Activated T-helper 17 cell treated with anti-CD3 and anti-CD28 coated beads, Interleukin-2, amount 50 U/mL, for 72 hours (primary cell): ENCODE measurements around the gene PARD3B. TPM values are rescaled to one million over a fixed set of nuclear protein-coding genes. Genes with fewer than 3 reads are reported as not detected.

Experiments used
- ATAC-seq: fragments of 150-1000 bp; cut with Tn5 transposase; replicated peaks from 2 replicates; pipeline ENCODE4 v1.10.0; 2021; ENCODE audit warnings: mild to moderate bottlenecking, moderate library complexity
- H3K27ac Mint-ChIP-seq: one replicate; pipeline ENCODE4 v1.8.0; 2022; ENCODE audit warnings: mixed read lengths
- H3K27me3 Mint-ChIP-seq: one replicate; pipeline ENCODE4 v1.8.0; 2022; ENCODE audit warnings: mixed read lengths
- H3K36me3 Mint-ChIP-seq: one replicate; pipeline ENCODE4 v1.8.0; 2022; ENCODE audit warnings: low read depth, mild to moderate bottlenecking, mixed read lengths
- H3K4me1 Mint-ChIP-seq: one replicate; pipeline ENCODE4 v1.8.0; 2022; ENCODE audit warnings: mixed read lengths
- H3K4me3 Mint-ChIP-seq: one replicate; pipeline ENCODE4 v1.8.0; 2022; ENCODE audit warnings: mild to moderate bottlenecking, mixed read lengths
- H3K9me3 Mint-ChIP-seq: one replicate; pipeline ENCODE4 v1.8.0; 2022; ENCODE audit warnings: mixed read lengths
- total RNA-seq, 2 donors: library from RNA; stranded (reverse); gene quantifications; one replicate each; pipeline ENCODE4 v1.2.3, GENCODE V29; 2022

Gene PARD3B
- total RNA-seq, 2 donors from 2014 or later: 0.29 to 1.5 TPM

- Mint-ChIP-seq H3K27ac (peak overlapping the region; percentile 20), H3K9me3 (no peaks in the 10 kb centered on the region), H3K27me3 (peaks cover 9% of the 10 kb centered on the region), H3K4me1 (peaks cover 2% of the 10 kb centered on the region), H3K36me3 (no peaks in the 10 kb centered on the region), H3K4me3 (no peak overlapping the region)
- ATAC-seq: peak; percentile 55
These were observed 1092.7 kb downstream of the PARD3B start for GRCh38 chr2:205637779-205638503.

- no peaks in the 10 kb centered on the region for H3K36me3 Mint-ChIP-seq
- no peak overlapping the region for H3K27ac Mint-ChIP-seq
- ATAC-seq: no peak
- no peak overlapping the region for H3K4me3 Mint-ChIP-seq
- H3K4me1 Mint-ChIP-seq: peaks cover 4% of the 10 kb centered on the region
- peaks cover 16% of the 10 kb centered on the region for H3K27me3 Mint-ChIP-seq
- no peaks in the 10 kb centered on the region for H3K9me3 Mint-ChIP-seq
These were observed 1095.4 kb downstream of the PARD3B start for GRCh38 chr2:205640716-205641115.

GRCh38 chr2:205642599-205643356 lies 1097.5 kb downstream of the PARD3B start:
- ATAC-seq: no peak

GRCh38 chr2:205643391-205643885 lies 1098.2 kb downstream of the PARD3B start:
- peaks cover 4% of the 10 kb centered on the region for H3K4me1 Mint-ChIP-seq
- peaks cover 16% of the 10 kb centered on the region for H3K27me3 Mint-ChIP-seq
- H3K9me3 Mint-ChIP-seq: no peaks in the 10 kb centered on the region
- no peaks in the 10 kb centered on the region for H3K36me3 Mint-ChIP-seq
- no peak for ATAC-seq
- H3K4me3 Mint-ChIP-seq: no peak overlapping the region
- H3K27ac Mint-ChIP-seq: no peak overlapping the region

More at GRCh38 chr2:205642599-205643356, 1097.5 kb downstream of the PARD3B start:
- Mint-ChIP-seq H3K27ac (no peak overlapping the region), H3K36me3 (no peaks in the 10 kb centered on the region), H3K4me1 (peaks cover 4% of the 10 kb centered on the region), H3K9me3 (no peaks in the 10 kb centered on the region), H3K4me3 (no peak overlapping the region), H3K27me3 (peaks cover 16% of the 10 kb centered on the region)

GRCh38 chr2:205644018-205644417 lies 1098.7 kb downstream of the PARD3B start:
- peaks cover 4% of the 10 kb centered on the region for H3K4me1 Mint-ChIP-seq
- H3K27me3 Mint-ChIP-seq: peaks cover 16% of the 10 kb centered on the region
- H3K27ac Mint-ChIP-seq: no peak overlapping the region
- ATAC-seq: no peak
- no peak overlapping the region for H3K4me3 Mint-ChIP-seq
- H3K9me3 Mint-ChIP-seq: no peaks in the 10 kb centered on the region
- H3K36me3 Mint-ChIP-seq: no peaks in the 10 kb centered on the region

GRCh38 chr2:205646680-205647079 lies 1101.4 kb downstream of the PARD3B start:
- peaks cover 4% of the 10 kb centered on the region for H3K4me1 Mint-ChIP-seq
- no peaks in the 10 kb centered on the region for H3K36me3 Mint-ChIP-seq
- no peak overlapping the region for H3K27ac Mint-ChIP-seq
- H3K9me3 Mint-ChIP-seq: no peaks in the 10 kb centered on the region
- no peak for ATAC-seq
- H3K27me3 Mint-ChIP-seq: peaks cover 16% of the 10 kb centered on the region
- no peak overlapping the region for H3K4me3 Mint-ChIP-seq

- H3K27ac Mint-ChIP-seq: no peak overlapping the region
- no peak for ATAC-seq
- H3K36me3 Mint-ChIP-seq: no peaks in the 10 kb centered on the region
- H3K4me3 Mint-ChIP-seq: no peak overlapping the region
- H3K4me1 Mint-ChIP-seq: no peaks in the 10 kb centered on the region
- no peaks in the 10 kb centered on the region for H3K9me3 Mint-ChIP-seq
- H3K27me3 Mint-ChIP-seq: peaks cover 3% of the 10 kb centered on the region
These were observed 1105.2 kb downstream of the PARD3B start for GRCh38 chr2:205650450-205650849.

GRCh38 chr2:205650931-205651330 lies 1105.7 kb downstream of the PARD3B start:
- Mint-ChIP-seq H3K4me3 (no peak overlapping the region), H3K36me3 (no peaks in the 10 kb centered on the region), H3K9me3 (no peaks in the 10 kb centered on the region), H3K27ac (no peak overlapping the region), H3K27me3 (peaks cover 4% of the 10 kb centered on the region), H3K4me1 (no peaks in the 10 kb centered on the region)
- ATAC-seq: no peak

- Mint-ChIP-seq H3K27me3 (peaks cover 4% of the 10 kb centered on the region), H3K4me1 (no peaks in the 10 kb centered on the region), H3K27ac (no peak overlapping the region), H3K36me3 (no peaks in the 10 kb centered on the region), H3K9me3 (no peaks in the 10 kb centered on the region), H3K4me3 (no peak overlapping the region)
- no peak for ATAC-seq
These were observed 1106.4 kb downstream of the PARD3B start for GRCh38 chr2:205651719-205652118.

GRCh38 chr2:205654878-205655605 lies 1109.8 kb downstream of the PARD3B start:
- Mint-ChIP-seq H3K36me3 (no peaks in the 10 kb centered on the region), H3K27ac (no peak overlapping the region), H3K4me1 (peaks cover under 1% of the 10 kb centered on the region), H3K9me3 (no peaks in the 10 kb centered on the region), H3K27me3 (peaks cover 4% of the 10 kb centered on the region), H3K4me3 (no peak overlapping the region)
- ATAC-seq: no peak

- no peak for ATAC-seq
- Mint-ChIP-seq H3K4me1 (peaks cover 9% of the 10 kb centered on the region), H3K4me3 (no peak overlapping the region), H3K27ac (no peak overlapping the region), H3K36me3 (no peaks in the 10 kb centered on the region), H3K9me3 (no peaks in the 10 kb centered on the region), H3K27me3 (peaks cover 4% of the 10 kb centered on the region)
These were observed 1110.6 kb downstream of the PARD3B start for GRCh38 chr2:205655779-205656456.

GRCh38 chr2:205656461-205656860 lies 1111.2 kb downstream of the PARD3B start:
- no peaks in the 10 kb centered on the region for H3K36me3 Mint-ChIP-seq
- no peak overlapping the region for H3K27ac Mint-ChIP-seq
- H3K27me3 Mint-ChIP-seq: peaks cover 4% of the 10 kb centered on the region
- H3K9me3 Mint-ChIP-seq: no peaks in the 10 kb centered on the region
- H3K4me1 Mint-ChIP-seq: peaks cover 9% of the 10 kb centered on the region
- no peak overlapping the region for H3K4me3 Mint-ChIP-seq
- no peak for ATAC-seq

GRCh38 chr2:205656941-205657340 lies 1111.7 kb downstream of the PARD3B start:
- Mint-ChIP-seq H3K9me3 (no peaks in the 10 kb centered on the region), H3K4me3 (no peak overlapping the region), H3K27ac (no peak overlapping the region), H3K27me3 (peaks cover 4% of the 10 kb centered on the region), H3K4me1 (peaks cover 9% of the 10 kb centered on the region), H3K36me3 (no peaks in the 10 kb centered on the region)
- ATAC-seq: no peak

- H3K4me1 Mint-ChIP-seq: peaks cover 9% of the 10 kb centered on the region
- no peak for ATAC-seq
- H3K36me3 Mint-ChIP-seq: no peaks in the 10 kb centered on the region
- H3K27ac Mint-ChIP-seq: no peak overlapping the region
- H3K27me3 Mint-ChIP-seq: peaks cover 4% of the 10 kb centered on the region
- H3K4me3 Mint-ChIP-seq: no peak overlapping the region
- no peaks in the 10 kb centered on the region for H3K9me3 Mint-ChIP-seq
These were observed 1112.3 kb downstream of the PARD3B start for GRCh38 chr2:205657579-205657978.
